Mesenchymal stem cell (in vitro differentiated cells and primary cell): ENCODE data around the gene TESMIN.

Experiments used
- DNase-seq: peaks from one replicate; pipeline ENCODE4 v3.0.0-alpha.2; 2013
- H2AFZ ChIP-seq: one replicate; pipeline ENCODE4 v1.6.1; 2013; ENCODE audit warnings: low read depth, mild to moderate bottlenecking, control low read depth, inconsistent platforms, low read length, moderate library complexity
- H2AK5ac ChIP-seq: 2 replicates; pipeline ENCODE4 v1.6.1; 2013; ENCODE audit warnings: low read length, moderate library complexity, mild to moderate bottlenecking, inconsistent platforms; ENCODE audit not compliant: severe bottlenecking
- H2BK120ac ChIP-seq: one replicate; pipeline ENCODE4 v1.6.1; 2013; ENCODE audit warnings: low read depth, mild to moderate bottlenecking, inconsistent platforms, low read length, moderate library complexity
- H2BK12ac ChIP-seq, 2 experiments: one replicate each; pipeline ENCODE4 v1.6.1; 2013; ENCODE audit warnings: inconsistent platforms in 2 of 2, low read length in 2 of 2, mild to moderate bottlenecking in 2 of 2, moderate library complexity in 2 of 2, control low read depth in 1 of 2
- H2BK15ac ChIP-seq: one replicate; pipeline ENCODE4 v1.6.1; 2013; ENCODE audit warnings: mild to moderate bottlenecking, low read depth, inconsistent platforms; ENCODE audit not compliant: poor library complexity, severe bottlenecking
- H2BK5ac ChIP-seq: 2 replicates; pipeline ENCODE4 v1.6.1; 2013; ENCODE audit warnings: low read depth, mild to moderate bottlenecking, low read length, control low read depth, inconsistent platforms; ENCODE audit not compliant: poor library complexity, severe bottlenecking
- H3K14ac ChIP-seq, 2 experiments: one replicate each; pipeline ENCODE4 v1.6.1; 2013; ENCODE audit warnings: inconsistent platforms in 2 of 2, low read length in 2 of 2, control low read depth in 1 of 2, mild to moderate bottlenecking in 1 of 2, moderate library complexity in 1 of 2
- H3K18ac ChIP-seq, 2 experiments: one replicate each; pipeline ENCODE4 v1.6.1; 2013; ENCODE audit warnings: inconsistent platforms in 2 of 2, low read length in 2 of 2, control low read depth in 1 of 2, low read depth in 1 of 2, mild to moderate bottlenecking in 1 of 2
- H3K23ac ChIP-seq, 2 experiments: one replicate each; pipeline ENCODE4 v1.6.1; 2013; ENCODE audit warnings: inconsistent platforms in 2 of 2, low read length in 2 of 2, mild to moderate bottlenecking in 2 of 2, moderate library complexity in 2 of 2, control low read depth in 1 of 2
- H3K27ac ChIP-seq: 2 replicates; pipeline ENCODE4 v1.5.1; 2013; ENCODE audit warnings: mild to moderate bottlenecking, moderate library complexity, low read length, control low read depth, inconsistent platforms; ENCODE audit not compliant: poor library complexity, severe bottlenecking
- H3K27me3 ChIP-seq, 2 experiments: 2 replicates each; pipeline versions ENCODE4 v1.6.1 to v1.7.0; 2013; ENCODE audit warnings: low read length in 2 of 2, mild to moderate bottlenecking in 2 of 2, moderate library complexity in 2 of 2, control low read depth in 1 of 2, inconsistent platforms in 1 of 2; ENCODE audit not compliant: control insufficient read depth in 1 of 2, insufficient read depth in 1 of 2
- H3K36me3 ChIP-seq, 2 experiments: 2 replicates each; pipeline versions ENCODE4 v1.6.1 to v1.7.0; 2013; ENCODE audit warnings: low read length in 2 of 2, control low read depth in 1 of 2, inconsistent platforms in 1 of 2, low read depth in 1 of 2, mild to moderate bottlenecking in 1 of 2; ENCODE audit not compliant: insufficient read depth in 2 of 2, control insufficient read depth in 1 of 2
- H3K4ac ChIP-seq, 2 experiments: one replicate each; pipeline ENCODE4 v1.6.1; 2013; ENCODE audit warnings: inconsistent platforms in 2 of 2, low read length in 2 of 2, mild to moderate bottlenecking in 2 of 2, moderate library complexity in 2 of 2, control low read depth in 1 of 2, low read depth in 1 of 2
- H3K4me1 ChIP-seq: 2 replicates; pipeline ENCODE4 v1.6.1; 2013; ENCODE audit warnings: low read depth, low read length, control low read depth; ENCODE audit not compliant: control insufficient read depth, insufficient read depth
- H3K4me2 ChIP-seq: 2 replicates; pipeline ENCODE4 v1.6.1; 2013; ENCODE audit warnings: low read length, mild to moderate bottlenecking, inconsistent platforms; ENCODE audit not compliant: poor library complexity, severe bottlenecking
- H3K4me3 ChIP-seq, 2 experiments: 2 replicates each; pipeline versions ENCODE4 v1.5.1 to v1.7.0; 2013; ENCODE audit warnings: low read length in 2 of 2, mild to moderate bottlenecking in 2 of 2, control low read depth in 1 of 2, low read depth in 1 of 2; ENCODE audit not compliant: insufficient read depth in 1 of 2
- H3K79me1 ChIP-seq: replicated peaks from 2 replicates; pipeline ENCODE4 v1.6.1; 2013; ENCODE audit warnings: mild to moderate bottlenecking, control low read depth, low read length, inconsistent platforms; ENCODE audit not compliant: poor library complexity, severe bottlenecking
- H3K9ac ChIP-seq: 2 replicates; pipeline ENCODE4 v1.7.0; 2013; ENCODE audit warnings: mild to moderate bottlenecking, low read length, moderate library complexity
- H3K9me3 ChIP-seq: 2 replicates; pipeline ENCODE4 v1.7.0; 2013; ENCODE audit warnings: mild to moderate bottlenecking, low read length; ENCODE audit not compliant: control insufficient read depth
- H4K8ac ChIP-seq: one replicate; pipeline ENCODE4 v1.6.1; 2013; ENCODE audit warnings: inconsistent platforms, mild to moderate bottlenecking, low read length, moderate library complexity
- H4K91ac ChIP-seq: one replicate; pipeline ENCODE4 v1.6.1; 2013; ENCODE audit warnings: mild to moderate bottlenecking, low read length, inconsistent platforms
- WGBS: methylation state at CpG from one replicate; pipeline ENCODE4 v1.1.7; 2013; ENCODE audit warnings: mixed read lengths; 5-methylcytosine and 5-hydroxymethylcytosine counted together

Gene TESMIN

DNA sequence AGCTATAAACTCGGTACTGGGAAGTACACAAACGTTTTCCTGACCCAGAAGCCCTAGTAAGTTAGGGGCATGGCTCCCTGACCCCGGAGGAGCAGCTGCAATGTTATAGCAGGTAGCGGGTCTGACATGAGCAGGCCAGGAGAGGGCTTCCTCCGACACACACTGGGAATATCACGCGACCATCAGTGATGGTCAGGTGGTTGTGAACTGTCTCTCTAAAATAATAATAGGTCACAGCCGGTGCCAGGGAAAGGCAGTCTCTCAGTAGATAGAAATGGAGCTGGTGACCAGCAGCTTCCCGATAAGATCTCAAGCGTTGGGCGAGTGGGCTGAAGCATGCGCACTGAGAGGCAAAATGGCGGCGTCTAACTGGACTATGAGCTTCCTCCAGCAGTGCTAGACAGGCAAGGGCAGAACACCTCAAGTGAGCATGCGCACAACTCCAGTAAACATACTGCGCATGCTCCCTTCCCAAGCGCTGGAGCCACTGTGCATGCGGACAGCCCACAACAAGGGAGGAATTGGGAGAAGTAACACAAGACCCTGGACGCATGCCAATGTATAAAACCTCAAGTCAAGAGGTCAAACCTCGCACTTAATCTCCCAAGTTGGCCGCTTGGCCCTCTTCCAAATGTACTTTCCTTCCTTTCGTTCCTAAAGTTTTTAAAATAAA lies 22.3 kb upstream of the TESMIN start:
- Histone ChIP-seq H2AK5ac (no peak overlapping the region), H2BK15ac (no peak overlapping the region), H3K9ac (no peak overlapping the region), H3K18ac (no peak overlapping the region), H3K9me3 (no peaks in the 10 kb centered on the region), H3K4me3 (no peak overlapping the region), H4K91ac (no peak overlapping the region), H3K14ac (no peak overlapping the region), H3K79me1 (no peaks in the 10 kb centered on the region), H3K4ac (no peak overlapping the region), H3K4me2 (no peak overlapping the region), H2AFZ (no peak overlapping the region), H3K27me3 (no peaks in the 10 kb centered on the region), H2BK120ac (no peak overlapping the region), H2BK5ac (no peak overlapping the region), H3K4me1 (no peaks in the 10 kb centered on the region), H4K8ac (no peak overlapping the region), H3K27ac (no peak overlapping the region), H3K36me3 (peaks cover 59 to 88% of the 10 kb centered on the region in 2 experiments), H3K23ac (no peak overlapping the region), H2BK12ac (no peak overlapping the region)
- 92% methylated on average over 22 of the region's 22 CpGs for WGBS
- DNase-seq: no peak

DNA sequence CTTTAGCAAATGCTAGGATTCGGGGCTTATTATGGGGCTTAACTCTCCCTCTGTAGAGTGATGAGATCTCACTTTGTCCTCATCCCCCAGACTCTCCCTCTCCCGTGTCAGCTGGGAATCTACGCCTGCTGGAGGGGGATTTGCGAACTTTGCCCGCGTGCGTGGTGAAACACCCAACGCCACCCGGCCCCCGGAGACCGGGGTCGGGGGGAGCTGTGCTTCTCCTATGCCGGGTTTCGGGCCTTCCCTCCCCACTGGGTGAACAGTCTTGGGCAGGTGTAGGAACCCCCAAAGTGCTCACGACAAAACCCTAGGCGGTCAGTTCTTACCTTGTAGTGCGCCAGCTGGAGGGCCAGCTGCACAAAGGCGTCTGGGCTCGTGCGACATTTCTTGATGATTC lies 21.6 kb upstream of the TESMIN start:
- WGBS: 97% methylated on average over 20 of the region's 20 CpGs

DNA sequence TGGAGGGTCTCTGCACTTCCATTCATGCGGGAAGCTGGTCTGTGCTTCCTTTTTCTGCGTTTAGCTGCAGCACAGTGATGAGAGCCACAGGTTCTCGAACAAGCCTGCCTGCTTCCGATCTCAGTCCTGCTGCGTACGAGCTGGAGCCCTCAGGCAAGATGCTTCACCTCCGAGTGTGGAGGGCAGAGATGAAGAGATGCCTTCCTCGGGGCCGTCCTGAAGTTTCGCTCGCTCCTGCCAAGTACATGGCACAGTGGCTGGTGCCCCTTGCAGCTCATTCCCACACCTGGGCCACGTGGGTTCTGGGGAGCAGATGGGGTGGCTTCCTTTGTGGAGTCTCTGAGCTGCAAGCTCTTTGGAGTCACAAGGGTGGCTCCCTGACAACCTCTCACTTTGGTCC lies 19.5 kb upstream of the TESMIN start:
- no peak overlapping the region for H4K8ac ChIP-seq
- H2BK15ac ChIP-seq: no peak overlapping the region
- no peak overlapping the region for H3K14ac ChIP-seq
- no peak overlapping the region for H3K4ac ChIP-seq
- H3K4me3 ChIP-seq: no peak overlapping the region
- H3K27ac ChIP-seq: no peak overlapping the region
- H3K36me3 ChIP-seq: peaks cover 46 to 78% of the 10 kb centered on the region in 2 experiments
- no peak overlapping the region for H2BK5ac ChIP-seq
- H3K18ac ChIP-seq: no peak overlapping the region
- no peaks in the 10 kb centered on the region for H3K27me3 ChIP-seq
- no peak overlapping the region for H3K23ac ChIP-seq
- no peak overlapping the region for H2BK12ac ChIP-seq
- H3K4me1 ChIP-seq: no peaks in the 10 kb centered on the region
- H3K79me1 ChIP-seq: no peaks in the 10 kb centered on the region
- H3K9ac ChIP-seq: no peak overlapping the region
- H3K9me3 ChIP-seq: no peaks in the 10 kb centered on the region
- no peak overlapping the region for H2AFZ ChIP-seq
- peak overlapping the region; percentile 21 for H4K91ac ChIP-seq
- DNase-seq: no peak
- WGBS: 95% methylated on average over 12 of the region's 12 CpGs
- H2BK120ac ChIP-seq: no peak overlapping the region
- H2AK5ac ChIP-seq: no peak overlapping the region
- no peak overlapping the region for H3K4me2 ChIP-seq

More for the DNA sequence above, 21.6 kb upstream of the TESMIN start:
- Histone ChIP-seq H3K27ac (no peak overlapping the region), H2BK15ac (no peak overlapping the region), H3K27me3 (no peaks in the 10 kb centered on the region), H3K4me3 (no peak overlapping the region), H3K79me1 (no peaks in the 10 kb centered on the region), H3K36me3 (peaks cover 59 to 88% of the 10 kb centered on the region in 2 experiments), H2BK120ac (no peak overlapping the region), H3K23ac (no peak overlapping the region), H2BK12ac (no peak overlapping the region), H3K4me2 (no peak overlapping the region), H2AFZ (no peak overlapping the region), H4K8ac (no peak overlapping the region), H2BK5ac (no peak overlapping the region), H4K91ac (no peak overlapping the region), H2AK5ac (no peak overlapping the region), H3K18ac (no peak overlapping the region), H3K4ac (no peak overlapping the region), H3K9me3 (no peaks in the 10 kb centered on the region), H3K14ac (no peak overlapping the region), H3K4me1 (no peaks in the 10 kb centered on the region), H3K9ac (no peak overlapping the region)
- no peak for DNase-seq

DNA sequence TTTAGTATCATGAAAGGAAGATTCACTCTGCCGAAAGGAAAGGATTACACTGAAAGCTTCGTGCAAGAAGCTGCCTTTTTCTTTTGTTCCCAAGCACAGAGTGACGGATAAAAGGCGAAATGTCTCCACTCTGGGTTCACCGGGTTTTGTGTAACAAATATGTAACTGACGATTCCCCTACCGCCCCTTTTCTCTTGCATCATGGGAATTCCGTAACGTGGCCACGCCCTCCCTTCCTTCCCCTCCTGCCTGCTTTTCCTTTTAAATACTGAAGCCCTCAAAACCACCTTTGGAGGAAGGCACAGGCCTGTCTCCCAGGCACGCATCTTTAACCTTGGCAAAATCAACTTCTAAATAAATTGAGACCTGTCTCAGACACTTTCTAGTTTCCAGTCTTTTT lies 16.4 kb upstream of the TESMIN start:
- Histone ChIP-seq H3K9ac (no peak overlapping the region), H3K4me3 (no peak overlapping the region), H2BK15ac (no peak overlapping the region), H3K4me2 (no peak overlapping the region), H3K27me3 (no peaks in the 10 kb centered on the region), H3K36me3 (peaks cover 36 to 69% of the 10 kb centered on the region in 2 experiments), H3K9me3 (no peaks in the 10 kb centered on the region), H3K4me1 (peaks cover 14% of the 10 kb centered on the region), H3K18ac (no peak overlapping the region), H3K23ac (no peak overlapping the region), H2BK5ac (no peak overlapping the region), H2BK12ac (no peak overlapping the region), H3K14ac (no peak overlapping the region), H4K91ac (no peak overlapping the region), H3K27ac (no peak overlapping the region), H4K8ac (no peak overlapping the region), H3K79me1 (no peaks in the 10 kb centered on the region), H2BK120ac (no peak overlapping the region), H3K4ac (no peak overlapping the region), H2AFZ (no peak overlapping the region), H2AK5ac (no peak overlapping the region)
- no peak for DNase-seq
- 96% methylated on average over 10 of the region's 11 CpGs for WGBS
